ENCODE measurements around the gene ADARB2. TPM values are rescaled to one million over a fixed set of nuclear protein-coding genes. Genes with fewer than 3 reads are reported as not detected.

The ADARB2 gene
- total RNA-seq, 2 experiments from 2014 or later = 0.63 to 0.99 TPM

- Mint-ChIP-seq H3K4me3 (no peak overlapping the region), H3K36me3 (ENCODE audit: low read depth) (no peaks in the 10 kb centered on the region), H3K27me3 (ENCODE audit: low read depth) (no peaks in the 10 kb centered on the region), H3K27ac (no peak overlapping the region), H3K9me3 (ENCODE audit: insufficient read depth) (no peaks in the 10 kb centered on the region), H3K4me1 (ENCODE audit: low read depth) (no peaks in the 10 kb centered on the region)
- ChIA-PET CTCF (no interaction called here), POLR2A (no interaction called here)
- peak; percentile 23 for DNase-seq
- ATAC-seq = no peak
Measured at GRCh38 chr10:1643161-1643907, 94.0 kb downstream of the ADARB2 start.

- DNase-seq (no peak), ATAC-seq (no peak)
- no peak overlapping the region for H3K4me3 Mint-ChIP-seq
- no peaks in the 10 kb centered on the region for H3K36me3 Mint-ChIP-seq (ENCODE audit: low read depth)
- H3K4me1 Mint-ChIP-seq (ENCODE audit: low read depth) = no peaks in the 10 kb centered on the region
- ChIA-PET CTCF (no interaction called here), POLR2A (no interaction called here)
- H3K27me3 Mint-ChIP-seq (ENCODE audit: low read depth) = no peaks in the 10 kb centered on the region
- no peaks in the 10 kb centered on the region for H3K9me3 Mint-ChIP-seq (ENCODE audit: insufficient read depth)
- H3K27ac Mint-ChIP-seq = no peak overlapping the region
Measured at GRCh38 chr10:1642600-1643160, 94.6 kb downstream of the ADARB2 start.

GRCh38 chr10:1641402-1641801, 95.9 kb downstream of the ADARB2 start:
- ChIA-PET CTCF (interaction anchor here (1.1 kb wide), 1 partner anchor 201 kb away, joined by 3 read pairs; no protein-coding TSS in a partner anchor), POLR2A (no interaction called here)
- Mint-ChIP-seq H3K4me3 (no peak overlapping the region), H3K27me3 (ENCODE audit: low read depth) (no peaks in the 10 kb centered on the region), H3K27ac (no peak overlapping the region), H3K9me3 (ENCODE audit: insufficient read depth) (no peaks in the 10 kb centered on the region), H3K36me3 (ENCODE audit: low read depth) (no peaks in the 10 kb centered on the region), H3K4me1 (ENCODE audit: low read depth) (no peaks in the 10 kb centered on the region)
- ATAC-seq (no peak), DNase-seq (no peak)

GRCh38 chr10:1638889-1639419, 98.4 kb downstream of the ADARB2 start:
- DNase-seq (no peak), ATAC-seq (no peak)
- H3K4me3 Mint-ChIP-seq = no peak overlapping the region
- ChIA-PET POLR2A (no interaction called here), CTCF (no interaction called here)
- H3K9me3 Mint-ChIP-seq (ENCODE audit: insufficient read depth) = no peaks in the 10 kb centered on the region
- no peak overlapping the region for H3K27ac Mint-ChIP-seq
- H3K27me3 Mint-ChIP-seq (ENCODE audit: low read depth) = no peaks in the 10 kb centered on the region
- H3K36me3 Mint-ChIP-seq (ENCODE audit: low read depth) = no peaks in the 10 kb centered on the region
- H3K4me1 Mint-ChIP-seq (ENCODE audit: low read depth) = no peaks in the 10 kb centered on the region

GRCh38 chr10:1635340-1635739, 102.0 kb downstream of the ADARB2 start:
- H3K4me3 Mint-ChIP-seq = no peak overlapping the region
- no peaks in the 10 kb centered on the region for H3K4me1 Mint-ChIP-seq (ENCODE audit: low read depth)
- ChIA-PET CTCF (interaction anchor here (1.2 kb wide), 1 partner anchor 213 kb away, joined by 3 read pairs; no protein-coding TSS in a partner anchor), POLR2A (no interaction called here)
- DNase-seq (no peak), ATAC-seq (no peak)
- no peak overlapping the region for H3K27ac Mint-ChIP-seq
- H3K36me3 Mint-ChIP-seq (ENCODE audit: low read depth) = no peaks in the 10 kb centered on the region
- no peaks in the 10 kb centered on the region for H3K27me3 Mint-ChIP-seq (ENCODE audit: low read depth)
- no peaks in the 10 kb centered on the region for H3K9me3 Mint-ChIP-seq (ENCODE audit: insufficient read depth)

GRCh38 chr10:1634239-1634638, 103.1 kb downstream of the ADARB2 start:
- no peaks in the 10 kb centered on the region for H3K4me1 Mint-ChIP-seq (ENCODE audit: low read depth)
- ChIA-PET CTCF (no interaction called here), POLR2A (no interaction called here)
- no peaks in the 10 kb centered on the region for H3K36me3 Mint-ChIP-seq (ENCODE audit: low read depth)
- no peaks in the 10 kb centered on the region for H3K27me3 Mint-ChIP-seq (ENCODE audit: low read depth)
- ATAC-seq = no peak
- H3K4me3 Mint-ChIP-seq = no peak overlapping the region
- H3K9me3 Mint-ChIP-seq (ENCODE audit: insufficient read depth) = no peaks in the 10 kb centered on the region
- H3K27ac Mint-ChIP-seq = no peak overlapping the region
- DNase-seq = no peak

- no peak for DNase-seq
- ChIA-PET POLR2A (no interaction called here), CTCF (no interaction called here)
- ATAC-seq = no peak
- H3K4me1 Mint-ChIP-seq (ENCODE audit: low read depth) = no peaks in the 10 kb centered on the region
- no peaks in the 10 kb centered on the region for H3K36me3 Mint-ChIP-seq (ENCODE audit: low read depth)
- no peaks in the 10 kb centered on the region for H3K9me3 Mint-ChIP-seq (ENCODE audit: insufficient read depth)
- no peaks in the 10 kb centered on the region for H3K27me3 Mint-ChIP-seq (ENCODE audit: low read depth)
- no peak overlapping the region for H3K4me3 Mint-ChIP-seq
- H3K27ac Mint-ChIP-seq = no peak overlapping the region
Measured at GRCh38 chr10:1633783-1634182, 103.5 kb downstream of the ADARB2 start.

DNA sequence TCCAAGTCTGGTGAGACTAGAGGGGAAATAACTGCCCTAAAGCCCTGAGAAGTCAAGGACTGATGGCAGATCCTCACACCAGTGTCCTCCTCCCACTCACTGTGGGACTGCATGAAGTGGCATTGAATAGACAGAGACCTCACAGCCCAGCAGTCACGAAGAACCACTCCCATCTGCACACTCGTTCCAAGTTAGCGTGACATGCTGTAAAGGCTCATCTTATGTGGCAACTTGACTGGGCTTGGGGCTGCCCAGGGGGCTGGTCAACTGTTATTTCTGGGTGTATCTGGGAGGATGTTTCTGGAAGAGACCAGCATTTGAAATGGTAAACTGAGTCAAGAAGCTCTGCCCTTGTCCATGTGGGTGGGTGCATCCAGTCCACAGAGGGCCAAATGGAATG, 104.7 kb downstream of the ADARB2 start:
- no peak for ATAC-seq
- no peak overlapping the region for H3K27ac Mint-ChIP-seq
- no peaks in the 10 kb centered on the region for H3K4me1 Mint-ChIP-seq (ENCODE audit: low read depth)
- no peak overlapping the region for H3K4me3 Mint-ChIP-seq
- ChIA-PET CTCF (no interaction called here), POLR2A (no interaction called here)
- no peaks in the 10 kb centered on the region for H3K9me3 Mint-ChIP-seq (ENCODE audit: insufficient read depth)
- DNase-seq = no peak
- no peaks in the 10 kb centered on the region for H3K27me3 Mint-ChIP-seq (ENCODE audit: low read depth)
- no peaks in the 10 kb centered on the region for H3K36me3 Mint-ChIP-seq (ENCODE audit: low read depth)

- Mint-ChIP-seq H3K36me3 (ENCODE audit: low read depth) (no peaks in the 10 kb centered on the region), H3K4me1 (ENCODE audit: low read depth) (no peaks in the 10 kb centered on the region), H3K4me3 (no peak overlapping the region), H3K27me3 (ENCODE audit: low read depth) (no peaks in the 10 kb centered on the region), H3K27ac (no peak overlapping the region), H3K9me3 (ENCODE audit: insufficient read depth) (no peaks in the 10 kb centered on the region)
- CTCF ChIA-PET = no interaction called here
- DNase-seq (no peak), ATAC-seq (no peak)
- POLR2A ChIA-PET = no interaction called here
Measured at GRCh38 chr10:1632141-1632540, 105.2 kb downstream of the ADARB2 start.

- no peak for ATAC-seq
- no peaks in the 10 kb centered on the region for H3K36me3 Mint-ChIP-seq (ENCODE audit: low read depth)
- no peak for DNase-seq
- ChIA-PET CTCF (no interaction called here), POLR2A (no interaction called here)
- no peaks in the 10 kb centered on the region for H3K4me1 Mint-ChIP-seq (ENCODE audit: low read depth)
- no peaks in the 10 kb centered on the region for H3K9me3 Mint-ChIP-seq (ENCODE audit: insufficient read depth)
- H3K27me3 Mint-ChIP-seq (ENCODE audit: low read depth) = no peaks in the 10 kb centered on the region
- H3K27ac Mint-ChIP-seq = peak overlapping the region; percentile 23
- no peak overlapping the region for H3K4me3 Mint-ChIP-seq
Measured at GRCh38 chr10:1631282-1631681, 106.0 kb downstream of the ADARB2 start.

DNA sequence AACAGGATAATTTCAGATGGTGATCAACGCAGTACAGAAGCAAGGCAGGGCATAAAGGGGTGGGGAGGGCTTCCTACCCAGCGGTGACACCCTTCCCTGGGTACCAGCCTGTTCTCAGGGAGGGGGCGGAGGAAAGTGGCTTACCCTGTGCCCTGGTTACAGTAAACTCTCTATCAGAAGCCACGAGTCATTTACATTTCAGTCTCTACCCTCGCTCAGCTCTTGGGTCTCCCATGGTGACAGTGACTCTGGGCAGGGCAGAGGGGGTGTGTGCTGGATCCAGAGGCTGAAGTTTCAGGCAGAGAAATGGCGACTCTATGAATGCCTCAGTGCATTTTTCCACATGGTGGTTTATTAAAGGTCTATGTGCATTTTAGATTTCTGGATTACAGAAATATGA, 107.0 kb downstream of the ADARB2 start:
- no peak overlapping the region for H3K4me3 Mint-ChIP-seq
- ChIA-PET CTCF (no interaction called here), POLR2A (no interaction called here)
- H3K36me3 Mint-ChIP-seq (ENCODE audit: low read depth) = no peaks in the 10 kb centered on the region
- H3K27me3 Mint-ChIP-seq (ENCODE audit: low read depth) = no peaks in the 10 kb centered on the region
- H3K4me1 Mint-ChIP-seq (ENCODE audit: low read depth) = no peaks in the 10 kb centered on the region
- no peak for ATAC-seq
- no peak for DNase-seq
- H3K9me3 Mint-ChIP-seq (ENCODE audit: insufficient read depth) = no peaks in the 10 kb centered on the region
- H3K27ac Mint-ChIP-seq = no peak overlapping the region

- ATAC-seq (no peak), DNase-seq (no peak)
- Mint-ChIP-seq H3K4me3 (no peak overlapping the region), H3K27me3 (ENCODE audit: low read depth) (no peaks in the 10 kb centered on the region), H3K9me3 (ENCODE audit: insufficient read depth) (no peaks in the 10 kb centered on the region), H3K36me3 (ENCODE audit: low read depth) (no peaks in the 10 kb centered on the region), H3K4me1 (ENCODE audit: low read depth) (no peaks in the 10 kb centered on the region), H3K27ac (no peak overlapping the region)
- ChIA-PET POLR2A (interaction anchor here (0.6 kb wide), 1 partner anchor 16 kb away, joined by 3 read pairs; no protein-coding TSS in a partner anchor), CTCF (no interaction called here)
Measured at GRCh38 chr10:1629326-1630198, 107.8 kb downstream of the ADARB2 start.
